DND-41 (cell line): ENCODE results near the gene ACIN1.

Experiments
- CTCF ChIP-seq: IDR thresholded peaks from 2 replicates; pipeline ENCODE4 v1.5.1; 2012; ENCODE audit warnings: borderline replicate concordance, low read length, moderate library complexity, mild to moderate bottlenecking; ENCODE audit not compliant: poor library complexity, severe bottlenecking; ENCODE audit errors: extremely low read depth
- EZH2 ChIP-seq: IDR thresholded peaks from 3 replicates; pipeline ENCODE4 v1.6.1; 2012; ENCODE audit warnings: borderline replicate concordance, low read depth, mild to moderate bottlenecking, moderate library complexity, low read length, inconsistent platforms; ENCODE audit not compliant: severe bottlenecking

- TF ChIP-seq CTCF (no peak), EZH2 (no peak)
Observed at GRCh38 chr14:23118506-23119362, 23.8 kb upstream of the ACIN1 start, which contains the start of gene CEBPE.
